GM12892 (cell line): ENCODE results near the gene DHX34.

Experiments
- POLR2A ChIP-seq: IDR thresholded peaks from 2 replicates; pipeline ENCODE4 v1.6.1; 2011; ENCODE audit warnings: low read depth, low read length, control low read depth
- TAF1 ChIP-seq: IDR thresholded peaks from 2 replicates; pipeline ENCODE4 v1.6.1; 2011; ENCODE audit warnings: low read depth, mild to moderate bottlenecking, control low read depth, low read length, borderline replicate concordance

- TF ChIP-seq POLR2A (no peak), TAF1 (no peak)
Measured at GRCh38 chr19:47322058-47322457, 27.1 kb upstream of the DHX34 start.
